Neural progenitor cell (in vitro differentiated cells): ENCODE measurements around the gene PP2D1. TPM values are rescaled to one million over a fixed set of nuclear protein-coding genes. Genes with fewer than 3 reads are reported as not detected.
"Not testable (repeated sequence)": the region's sequence is repeated elsewhere in the genome, so short reads cannot be mapped to it uniquely, and the experiment has no call there.

Experiments
- DNase-seq: peaks from one replicate; pipeline ENCODE4 v3.0.0-alpha.2; 2016; ENCODE audit warnings: low spot score
- H2AFZ ChIP-seq: fragments of 200-600 bp; sonication (generic); replicated peaks from 2 replicates; pipeline ENCODE4 v1.6.1; 2016; ENCODE audit warnings: antibody characterized with exemption
- H3F3A ChIP-seq: fragments of 200-600 bp; sonication (generic); 2 replicates; pipeline ENCODE4 v1.6.1; 2016; ENCODE audit warnings: antibody characterized with exemption, low read depth
- H3K27ac ChIP-seq: fragments of 200-600 bp; sonication (generic); 2 replicates; pipeline ENCODE4 v1.5.1; 2016; ENCODE audit warnings: mild to moderate bottlenecking
- H3K27me3 ChIP-seq: fragments of 200-600 bp; sonication (generic); 2 replicates; pipeline ENCODE4 v1.6.1; 2016; ENCODE audit warnings: mild to moderate bottlenecking, moderate library complexity
- H3K36me3 ChIP-seq: fragments of 200-600 bp; sonication (generic); 2 replicates; pipeline ENCODE4 v1.5.1; 2016
- H3K4me1 ChIP-seq: fragments of 200-600 bp; sonication (generic); 2 replicates; pipeline ENCODE4 v1.6.1; 2016; ENCODE audit warnings: mixed run types
- H3K4me2 ChIP-seq: fragments of 200-600 bp; sonication (generic); 2 replicates; pipeline ENCODE4 v1.6.1; 2016
- H3K4me3 ChIP-seq: fragments of 200-600 bp; sonication (generic); 2 replicates; pipeline ENCODE4 v1.5.1; 2016
- H3K79me2 ChIP-seq: fragments of 200-600 bp; sonication (generic); 2 replicates; pipeline ENCODE4 v1.6.1; 2016; ENCODE audit warnings: low read depth
- H3K9ac ChIP-seq: fragments of 200-600 bp; sonication (generic); 2 replicates; pipeline ENCODE4 v1.6.1; 2016
- H3K9me3 ChIP-seq: fragments of 200-600 bp; sonication (generic); 2 replicates; pipeline ENCODE4 v1.5.1; 2016; ENCODE audit warnings: low read depth
- H4K20me1 ChIP-seq: fragments of 200-600 bp; sonication (generic); 2 replicates; pipeline ENCODE4 v1.6.1; 2016; ENCODE audit warnings: low read depth
- H3K27ac Mint-ChIP-seq: 3 replicates; pipeline ENCODE4 v1.8.0; 2021; ENCODE audit warnings: mixed read lengths
- H3K27me3 Mint-ChIP-seq: 2 replicates; pipeline ENCODE4 v1.8.0; 2022; ENCODE audit warnings: low read depth, mild to moderate bottlenecking, inconsistent platforms, moderate library complexity, mixed read lengths; ENCODE audit not compliant: insufficient read depth
- H3K36me3 Mint-ChIP-seq: 3 replicates; pipeline ENCODE4 v1.8.0; 2021; ENCODE audit warnings: mixed read lengths
- H3K4me1 Mint-ChIP-seq: 3 replicates; pipeline ENCODE4 v1.8.0; 2021; ENCODE audit warnings: mixed read lengths
- H3K4me3 Mint-ChIP-seq: 3 replicates; pipeline ENCODE4 v1.8.0; 2021; ENCODE audit warnings: mild to moderate bottlenecking, moderate library complexity, mixed read lengths
- H3K9me3 Mint-ChIP-seq: 3 replicates; pipeline ENCODE4 v1.8.0; 2020; ENCODE audit warnings: mixed read lengths
- EZH2 ChIP-seq: fragments of 200-600 bp; sonication (generic); IDR thresholded peaks from 2 replicates; pipeline ENCODE4 v1.6.1; 2017; ENCODE audit warnings: antibody characterized with exemption, mild to moderate bottlenecking, moderate library complexity
- EZH2phosphoT487 ChIP-seq: fragments of 200-600 bp; sonication (generic); IDR thresholded peaks from 2 replicates; pipeline ENCODE4 v1.6.1; 2017; ENCODE audit warnings: antibody characterized with exemption
- total RNA-seq: library from RNA; depleted of rRNA; stranded (reverse); fragments of >200 nt; gene quantifications from 2 replicates; pipeline ENCODE4 v1.2.3, GENCODE V29; 2015; ENCODE audit warnings: low replicate concordance
- TF ChIP-seq, protein P1 (sequence below): fragments of 200-600 bp; sonication (generic); IDR thresholded peaks from 2 replicates; pipeline ENCODE4 v1.5.1; 2017; ENCODE audit warnings: antibody characterized with exemption, mild to moderate bottlenecking

PP2D1 gene
- total RNA-seq, 1 donor from 2014 or later, result not detected

GRCh38 chr3:20027136-20027535 lies 15.1 kb upstream of the PP2D1 start:
- H3K9me3 Mint-ChIP-seq, result no peaks in the 10 kb centered on the region
- H3K4me3 Mint-ChIP-seq, result no peak overlapping the region
- no peaks in the 10 kb centered on the region for H3K36me3 Mint-ChIP-seq
- Histone ChIP-seq H3K4me1 (peaks cover 28% of the 10 kb centered on the region), H3K9ac (no peak overlapping the region), H3K79me2 (no peaks in the 10 kb centered on the region), H3K4me3 (no peak overlapping the region), H3F3A (peaks cover 43% of the 10 kb centered on the region), H3K4me2 (no peak overlapping the region), H2AFZ (peak overlapping the region; percentile 9), H3K36me3 (no peaks in the 10 kb centered on the region), H4K20me1 (no peaks in the 10 kb centered on the region), H3K27me3 (no peaks in the 10 kb centered on the region), H3K27ac (no peak overlapping the region), H3K9me3 (no peaks in the 10 kb centered on the region)
- no peaks in the 10 kb centered on the region for H3K27me3 Mint-ChIP-seq
- H3K4me1 Mint-ChIP-seq, result peaks cover 15% of the 10 kb centered on the region
- DNase-seq, result no peak
- TF ChIP-seq, protein P1, sequence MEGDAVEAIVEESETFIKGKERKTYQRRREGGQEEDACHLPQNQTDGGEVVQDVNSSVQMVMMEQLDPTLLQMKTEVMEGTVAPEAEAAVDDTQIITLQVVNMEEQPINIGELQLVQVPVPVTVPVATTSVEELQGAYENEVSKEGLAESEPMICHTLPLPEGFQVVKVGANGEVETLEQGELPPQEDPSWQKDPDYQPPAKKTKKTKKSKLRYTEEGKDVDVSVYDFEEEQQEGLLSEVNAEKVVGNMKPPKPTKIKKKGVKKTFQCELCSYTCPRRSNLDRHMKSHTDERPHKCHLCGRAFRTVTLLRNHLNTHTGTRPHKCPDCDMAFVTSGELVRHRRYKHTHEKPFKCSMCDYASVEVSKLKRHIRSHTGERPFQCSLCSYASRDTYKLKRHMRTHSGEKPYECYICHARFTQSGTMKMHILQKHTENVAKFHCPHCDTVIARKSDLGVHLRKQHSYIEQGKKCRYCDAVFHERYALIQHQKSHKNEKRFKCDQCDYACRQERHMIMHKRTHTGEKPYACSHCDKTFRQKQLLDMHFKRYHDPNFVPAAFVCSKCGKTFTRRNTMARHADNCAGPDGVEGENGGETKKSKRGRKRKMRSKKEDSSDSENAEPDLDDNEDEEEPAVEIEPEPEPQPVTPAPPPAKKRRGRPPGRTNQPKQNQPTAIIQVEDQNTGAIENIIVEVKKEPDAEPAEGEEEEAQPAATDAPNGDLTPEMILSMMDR, result no peak
- no peak for TF ChIP-seq EZH2
- no peak for TF ChIP-seq EZH2phosphoT487
- H3K27ac Mint-ChIP-seq, result no peak overlapping the region

DNA sequence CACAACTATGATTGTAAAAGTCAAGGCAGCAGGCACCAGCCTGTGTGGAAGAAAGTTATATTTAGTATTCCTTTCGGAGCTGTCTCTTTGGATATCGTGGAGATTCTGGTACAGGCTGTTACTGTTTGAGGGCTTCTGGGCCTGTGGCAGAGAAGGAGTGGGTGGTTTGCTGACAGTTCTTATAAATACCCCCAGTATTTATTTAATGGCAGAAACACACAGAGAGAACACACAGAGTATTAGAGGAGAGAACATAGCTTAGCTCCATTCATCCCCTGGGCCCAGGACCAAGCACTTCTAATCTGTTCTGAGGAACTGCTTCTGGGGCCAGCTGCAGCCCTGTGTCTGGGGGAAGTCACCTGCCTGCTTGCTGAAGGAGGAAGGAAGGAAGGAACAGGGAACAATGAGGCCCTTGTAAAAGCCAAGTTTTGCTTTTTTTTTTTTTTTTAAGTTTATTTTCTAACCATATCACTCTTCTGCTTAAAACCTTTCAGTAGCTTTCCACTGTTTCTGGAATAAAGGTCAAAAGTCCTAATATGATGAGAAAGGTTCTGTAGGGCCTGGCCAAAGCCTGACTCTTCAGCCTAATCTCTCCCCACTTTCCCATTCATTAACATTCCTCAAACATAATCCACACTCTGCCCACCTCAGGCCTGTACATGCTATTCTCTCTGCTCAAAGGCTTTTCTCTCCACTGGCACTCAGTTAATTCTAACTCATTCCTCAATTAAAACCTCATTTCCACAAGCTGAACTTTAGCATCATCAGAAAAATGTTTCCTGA lies 11.8 kb upstream of the PP2D1 start:
- Mint-ChIP-seq H3K4me3 (no peak overlapping the region), H3K4me1 (peaks cover 10% of the 10 kb centered on the region), H3K36me3 (no peaks in the 10 kb centered on the region), H3K9me3 (no peaks in the 10 kb centered on the region), H3K27me3 (peaks cover 2% of the 10 kb centered on the region), H3K27ac (peak overlapping the region; percentile 62)
- no peaks in the 10 kb centered on the region for H3K36me3 ChIP-seq
- TF ChIP-seq EZH2phosphoT487 (no peak), EZH2 (no peak)
- TF ChIP-seq, protein P1, result no peak
- H3K9ac ChIP-seq, result no peak overlapping the region
- H3K4me3 ChIP-seq, result no peak overlapping the region
- no peaks in the 10 kb centered on the region for H3K79me2 ChIP-seq
- peak overlapping the region; percentile 76 for H2AFZ ChIP-seq
- H3F3A ChIP-seq, result peaks cover 28% of the 10 kb centered on the region
- DNase-seq, result peak; percentile 51
- peaks cover 22% of the 10 kb centered on the region for H3K4me1 ChIP-seq
- H3K4me2 ChIP-seq, result peak overlapping the region; percentile 55
- H3K27me3 ChIP-seq, result no peaks in the 10 kb centered on the region
- H4K20me1 ChIP-seq, result no peaks in the 10 kb centered on the region
- no peaks in the 10 kb centered on the region for H3K9me3 ChIP-seq
- peak overlapping the region; percentile 89 for H3K27ac ChIP-seq

DNA sequence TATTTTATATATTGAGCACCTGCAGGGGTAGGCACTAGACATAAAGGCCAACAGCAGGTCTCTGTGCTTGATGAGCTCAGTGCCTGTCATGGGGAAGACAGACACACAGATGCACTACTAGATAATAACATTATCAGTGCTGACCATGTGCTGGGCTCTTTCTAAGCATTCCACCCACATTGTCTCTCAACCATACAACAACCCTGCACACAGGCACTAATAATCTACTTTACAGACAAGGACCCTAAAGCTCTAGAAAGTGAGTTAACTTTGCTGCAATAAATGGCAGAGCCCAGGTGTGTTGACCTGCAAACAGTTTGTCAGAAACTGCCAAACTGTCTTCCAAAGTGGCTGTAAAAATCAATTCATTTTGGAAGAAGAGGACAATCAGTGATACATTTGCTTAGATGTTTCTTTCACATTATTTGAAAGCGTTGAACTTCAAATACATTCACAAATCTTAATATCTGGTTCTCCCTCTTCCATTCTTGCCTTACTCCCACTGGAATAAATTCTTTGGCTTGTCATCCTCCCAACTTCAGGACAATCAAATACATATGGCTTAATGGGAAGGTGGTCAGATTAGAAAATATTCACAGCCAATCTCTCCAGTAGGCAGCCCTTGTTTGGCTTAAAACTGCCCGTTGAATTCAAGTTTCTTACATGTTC lies 11.0 kb upstream of the PP2D1 start:
- no peak for DNase-seq
- H4K20me1 ChIP-seq, result no peaks in the 10 kb centered on the region
- no peaks in the 10 kb centered on the region for H3K9me3 ChIP-seq
- peaks cover 19% of the 10 kb centered on the region for H3K4me1 ChIP-seq
- peak overlapping the region; percentile 76 for H2AFZ ChIP-seq
- no peaks in the 10 kb centered on the region for H3K79me2 ChIP-seq
- no peaks in the 10 kb centered on the region for H3K9me3 Mint-ChIP-seq
- H3K27ac ChIP-seq, result peak overlapping the region; percentile 89
- no peak overlapping the region for H3K4me3 Mint-ChIP-seq
- H3K4me3 ChIP-seq, result no peak overlapping the region
- no peak overlapping the region for H3K27ac Mint-ChIP-seq
- H3K27me3 ChIP-seq, result no peaks in the 10 kb centered on the region
- TF ChIP-seq, protein P1, result no peak
- TF ChIP-seq EZH2, result no peak
- no peak for TF ChIP-seq EZH2phosphoT487
- H3K36me3 ChIP-seq, result no peaks in the 10 kb centered on the region
- no peak overlapping the region for H3K9ac ChIP-seq
- peaks cover 9% of the 10 kb centered on the region for H3K4me1 Mint-ChIP-seq
- peaks cover 21% of the 10 kb centered on the region for H3F3A ChIP-seq
- H3K4me2 ChIP-seq, result peak overlapping the region; percentile 55
- peaks cover 2% of the 10 kb centered on the region for H3K27me3 Mint-ChIP-seq
- H3K36me3 Mint-ChIP-seq, result no peaks in the 10 kb centered on the region

- DNase-seq, H3F3A ChIP-seq, H3K4me2 ChIP-seq, H3K79me2 ChIP-seq, H2AFZ ChIP-seq, H3K4me1 ChIP-seq, H4K20me1 ChIP-seq, H3K9ac ChIP-seq, H3K27me3 Mint-ChIP-seq, H3K36me3 Mint-ChIP-seq, H3K27ac Mint-ChIP-seq, H3K27me3 ChIP-seq, H3K4me1 Mint-ChIP-seq, H3K9me3 Mint-ChIP-seq, H3K27ac ChIP-seq, H3K4me3 Mint-ChIP-seq, H3K9me3 ChIP-seq, H3K4me3 ChIP-seq, H3K36me3 ChIP-seq: not testable (repeated sequence)
Observed at GRCh38 chr3:20016076-20016475, 4.0 kb upstream of the PP2D1 start.
